H1 (cell line): ENCODE data around the gene CCDC80. TPM values are rescaled to one million over a fixed set of nuclear protein-coding genes. Genes with fewer than 3 reads are reported as not detected.

Source experiments
- BACH1 ChIP-seq: IDR thresholded peaks from 2 replicates; pipeline ENCODE4 v1.6.1; 2012; ENCODE audit warnings: low read length, improper control_type of control experiment
- CHD7 ChIP-seq: fragments of 300-600 bp; sonication (generic); IDR thresholded peaks from 2 replicates; pipeline ENCODE4 v1.7.1; 2012; ENCODE audit warnings: low read length, moderate library complexity, mild to moderate bottlenecking, inconsistent platforms; ENCODE audit not compliant: insufficient replicate concordance
- GABPA ChIP-seq: IDR thresholded peaks from 2 replicates; pipeline ENCODE4 v1.6.1; 2011; ENCODE audit warnings: mild to moderate bottlenecking, low read length, moderate library complexity, borderline replicate concordance; ENCODE audit not compliant: insufficient read depth
- GTF2F1 ChIP-seq: IDR thresholded peaks from 2 replicates; pipeline ENCODE4 v1.6.1; 2012; ENCODE audit warnings: low read depth, low read length, improper control_type of control experiment, borderline replicate concordance
- KDM1A ChIP-seq: fragments of 200-600, 300-600 bp; sonication (generic); IDR thresholded peaks from 2 replicates; pipeline ENCODE4 v1.7.1; 2016; ENCODE audit warnings: mild to moderate bottlenecking, low read length, borderline replicate concordance
- RAD21 ChIP-seq, 2 experiments: IDR thresholded peaks in 1 of 2; conservative IDR thresholded peaks in 1 of 2; 2 replicates each; pipeline ENCODE4 v1.6.1; 2011; ENCODE audit warnings: low read depth in 2 of 2, low read length in 2 of 2, improper control_type of control experiment in 1 of 2, inconsistent platforms in 1 of 2, mild to moderate bottlenecking in 1 of 2, moderate library complexity in 1 of 2
- SAP30 ChIP-seq: fragments of 300-600 bp; sonication (generic); IDR thresholded peaks from 2 replicates; pipeline ENCODE4 v1.7.1; 2012; ENCODE audit warnings: low read length, moderate library complexity, mild to moderate bottlenecking, inconsistent platforms; ENCODE audit not compliant: insufficient read depth, insufficient replicate concordance
- SP2 ChIP-seq: IDR thresholded peaks from 2 replicates; pipeline ENCODE4 v1.6.1; 2012; ENCODE audit warnings: mild to moderate bottlenecking, low read length, inconsistent platforms
- SUZ12 ChIP-seq: fragments of 200-600 bp; sonication (generic); IDR thresholded peaks from 2 replicates; pipeline ENCODE4 v1.6.1; 2012; ENCODE audit warnings: mild to moderate bottlenecking, inconsistent platforms, low read length, moderate library complexity, mixed read lengths
- TAF1 ChIP-seq: IDR thresholded peaks from 2 replicates; pipeline ENCODE4 v1.6.1; 2011; ENCODE audit warnings: mild to moderate bottlenecking, low read depth, low read length
- ZNF274 ChIP-seq: IDR thresholded peaks from 2 replicates; pipeline ENCODE4 v1.7.0; 2012; ENCODE audit warnings: low read length, borderline replicate concordance; ENCODE audit errors: extremely low read depth
- polyA plus RNA-seq, 7 experiments: library from polyadenylated mRNA; depleted of rRNA in 3 of 7; stranded (reverse) in 5 of 7; unstranded in 2 of 7; fragments of >200 nt in 5 of 7; fragments of 200-250 nt in 2 of 7; gene quantifications; 1 replicate in 5 of 7; 2 replicates in 1 of 7; 4 replicates in 1 of 7; pipeline versions ENCODE4 v1.2.1 to v1.2.3, GENCODE V29; 2011 to 2013; ENCODE audit warnings: missing spikeins in 2 of 7, mixed read lengths in 2 of 7
- total RNA-seq: library from RNA; stranded (reverse); fragmentation: NEBNext Ultra II Directional; extraction: Animal tissue kit (Norgen Biotek cat#: 25700); gene quantifications from 2 replicates; pipeline ENCODE4 v1.2.1, GENCODE V29; 2021

The CCDC80 gene
- total and polyA plus RNA-seq, 2 of the 8 experiments (the other 6 are each of a cell fraction or from before 2014, with no cell fraction given): 1.1 to 12.9 TPM

- no peak for TF ChIP-seq CHD7
- TF ChIP-seq RAD21 (IDR thresholded peaks at IDR 0.05 in 1 of 2, conservative IDR thresholded peaks at IDR 0.05 in 1 of 2; ENCODE audit: low read depth in 2 of 2, low read length in 2 of 2): no peak
- no peak for TF ChIP-seq GTF2F1
- no peak for TF ChIP-seq TAF1
- TF ChIP-seq SP2: no peak
- TF ChIP-seq ZNF274: no peak
- TF ChIP-seq KDM1A: no peak
- no peak for TF ChIP-seq BACH1
- no peak for TF ChIP-seq SUZ12
- TF ChIP-seq SAP30: no peak
- no peak for TF ChIP-seq GABPA
These were observed 38.6 kb downstream of the CCDC80 start (continued) for GRCh38 chr3:112602217-112602838.
